HL-60/S4 (cell line): Measurements from ENCODE around the gene SLC16A3.

ENCODE experiments used
- in situ Hi-C: fragments of 300-500 bp; cut with MboI; formaldehyde crosslinking; loops from 2 replicates; pipeline ENCODE4 v1.14.3; 2022; ENCODE audit warnings: low sequenced_read_pairs

Gene SLC16A3

GRCh38 chr17:82280537-82280936 lies 51.7 kb downstream of the SLC16A3 start:
- in situ Hi-C loops = no loop called here

- in situ Hi-C loops = no loop called here
Observed at GRCh38 chr17:82281076-82281475, 52.2 kb downstream of the SLC16A3 start.

- in situ Hi-C loops = no loop called here
Observed at GRCh38 chr17:82281502-82282238, 52.8 kb downstream of the SLC16A3 start.

- in situ Hi-C loops = no loop called here
Observed at GRCh38 chr17:82282239-82283207, 53.7 kb downstream of the SLC16A3 start.

- in situ Hi-C loops = no loop called here
Observed at GRCh38 chr17:82283208-82283749, 54.4 kb downstream of the SLC16A3 start.

GRCh38 chr17:82285141-82285540 lies 56.3 kb downstream of the SLC16A3 start:
- in situ Hi-C loops = no loop called here

- in situ Hi-C loops = no loop called here
Observed at GRCh38 chr17:82287013-82287867, 58.4 kb downstream of the SLC16A3 start.

- in situ Hi-C loops = no loop called here
Observed at GRCh38 chr17:82287868-82288801, 59.3 kb downstream of the SLC16A3 start.
